Tibial artery (tissue), 4 donors: ENCODE results near the gene ARSJ.

Source experiments
- DNase-seq, 2 donors: peaks; one replicate each; pipeline ENCODE4 v3.0.0-alpha.2; 2019
- H3K27ac ChIP-seq, 2 donors: fragments of 200-600 bp; sonication (generic) in 1 of 2; 1 replicate in 1 of 2; 2 replicates in 1 of 2; pipeline ENCODE4 v1.5.1; 2018 to 2019; ENCODE audit warnings: mild to moderate bottlenecking in 1 of 2
- H3K27me3 ChIP-seq, 2 donors: fragments of 200-600 bp; sonication (generic) in 1 of 2; one replicate each; pipeline versions ENCODE4 v1.5.1 to v1.6.0; 2016 to 2019
- H3K36me3 ChIP-seq, 3 donors: fragments of 200-600 bp; sonication (generic) in 2 of 3; one replicate each; pipeline ENCODE4 v1.5.1; 2016 to 2019; ENCODE audit warnings: mild to moderate bottlenecking in 2 of 3
- H3K4me1 ChIP-seq, 4 donors: fragments of 200-600 bp; sonication (generic) in 2 of 4; 1 replicate in 3 of 4; 2 replicates in 1 of 4; pipeline ENCODE4 v1.5.1; 2016 to 2019
- H3K4me3 ChIP-seq, 2 donors: fragments of 200-600 bp; sonication (generic) in 1 of 2; 1 replicate in 1 of 2; 2 replicates in 1 of 2; pipeline ENCODE4 v1.5.1; 2018 to 2019; ENCODE audit warnings: mild to moderate bottlenecking in 2 of 2
- H3K9me3 ChIP-seq, 3 donors: fragments of 200-600 bp; sonication (generic) in 1 of 3; one replicate each; pipeline ENCODE4 v1.5.1; 2016 to 2019
- intact Hi-C: fragments of 100-400 bp; cut with DNase I; formaldehyde crosslinking; loops from one replicate; pipeline ENCODE4 v1.15.0; 2023; ENCODE audit warnings: low total_unique reads
- TF ChIP-seq, protein P1 (sequence below), 2 experiments: fragments of 200-600 bp in 1 of 2; fragments of 450-650 bp in 1 of 2; IDR thresholded peaks; one replicate each; pipeline ENCODE4 v1.5.1; 2017 to 2019; ENCODE audit warnings: antibody characterized with exemption in 2 of 2, mild to moderate bottlenecking in 1 of 2, moderate library complexity in 1 of 2

The ARSJ gene

DNA sequence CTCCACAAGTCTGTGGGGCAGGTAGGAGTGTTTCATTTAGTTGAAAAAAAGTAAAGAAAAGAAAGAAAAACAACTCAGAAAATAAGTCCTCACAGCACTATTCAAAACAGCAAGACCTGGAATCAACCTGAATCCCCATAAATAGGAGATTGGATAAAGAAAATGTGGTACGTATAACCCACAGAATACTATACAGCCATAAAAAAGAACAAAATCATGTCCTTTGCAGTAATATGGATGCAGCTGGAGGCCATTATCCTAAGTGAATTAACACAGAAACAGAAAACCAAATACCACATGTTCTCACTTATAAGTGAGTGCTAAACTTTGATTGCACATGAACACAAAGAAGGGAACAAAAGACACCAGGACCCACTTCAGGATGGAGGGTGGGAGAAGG lies 71.9 kb downstream of the ARSJ start:
- Histone ChIP-seq H3K4me3 (no peak overlapping the region), H3K9me3 (no peaks in the 10 kb centered on the region), H3K4me1 (no peaks in the 10 kb centered on the region), H3K27ac (no peak overlapping the region), H3K36me3 (peaks cover 8% of the 10 kb centered on the region in 3 donors), H3K27me3 (no peaks in the 10 kb centered on the region)
- DNase-seq: no peak
- intact Hi-C loops: no loop called here
- TF ChIP-seq, protein P1, sequence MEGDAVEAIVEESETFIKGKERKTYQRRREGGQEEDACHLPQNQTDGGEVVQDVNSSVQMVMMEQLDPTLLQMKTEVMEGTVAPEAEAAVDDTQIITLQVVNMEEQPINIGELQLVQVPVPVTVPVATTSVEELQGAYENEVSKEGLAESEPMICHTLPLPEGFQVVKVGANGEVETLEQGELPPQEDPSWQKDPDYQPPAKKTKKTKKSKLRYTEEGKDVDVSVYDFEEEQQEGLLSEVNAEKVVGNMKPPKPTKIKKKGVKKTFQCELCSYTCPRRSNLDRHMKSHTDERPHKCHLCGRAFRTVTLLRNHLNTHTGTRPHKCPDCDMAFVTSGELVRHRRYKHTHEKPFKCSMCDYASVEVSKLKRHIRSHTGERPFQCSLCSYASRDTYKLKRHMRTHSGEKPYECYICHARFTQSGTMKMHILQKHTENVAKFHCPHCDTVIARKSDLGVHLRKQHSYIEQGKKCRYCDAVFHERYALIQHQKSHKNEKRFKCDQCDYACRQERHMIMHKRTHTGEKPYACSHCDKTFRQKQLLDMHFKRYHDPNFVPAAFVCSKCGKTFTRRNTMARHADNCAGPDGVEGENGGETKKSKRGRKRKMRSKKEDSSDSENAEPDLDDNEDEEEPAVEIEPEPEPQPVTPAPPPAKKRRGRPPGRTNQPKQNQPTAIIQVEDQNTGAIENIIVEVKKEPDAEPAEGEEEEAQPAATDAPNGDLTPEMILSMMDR (IDR thresholded peaks at IDR 0.05): no peak

DNA sequence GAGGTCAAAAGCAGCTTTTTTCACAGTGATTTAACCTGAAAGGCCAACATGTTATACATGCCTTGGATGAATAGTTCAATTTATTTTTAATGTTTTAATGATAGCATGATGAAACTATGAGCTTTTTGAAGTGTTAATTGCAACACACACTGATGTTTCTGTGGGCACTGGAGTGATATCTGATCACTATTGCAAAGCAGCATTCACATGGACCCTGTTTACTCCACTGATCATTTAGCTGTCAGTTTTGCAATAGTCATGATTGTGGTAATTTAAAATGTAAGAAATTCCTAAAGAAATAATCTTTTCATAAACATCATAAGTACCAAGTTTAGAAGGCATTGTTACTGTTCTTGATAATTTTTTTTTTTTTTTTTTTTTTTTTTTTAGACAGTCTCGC lies 74.1 kb downstream of the ARSJ start:
- H3K27me3 ChIP-seq: no peaks in the 10 kb centered on the region
- no peaks in the 10 kb centered on the region for H3K4me1 ChIP-seq
- intact Hi-C loops: no loop called here
- no peaks in the 10 kb centered on the region for H3K9me3 ChIP-seq
- peaks cover 18 to 20% (median 18%) of the 10 kb centered on the region in 3 donors for H3K36me3 ChIP-seq
- TF ChIP-seq, protein P1 (IDR thresholded peaks at IDR 0.05): no peak
- no peak overlapping the region for H3K4me3 ChIP-seq
- H3K27ac ChIP-seq: no peak overlapping the region
- DNase-seq: no peak

DNA sequence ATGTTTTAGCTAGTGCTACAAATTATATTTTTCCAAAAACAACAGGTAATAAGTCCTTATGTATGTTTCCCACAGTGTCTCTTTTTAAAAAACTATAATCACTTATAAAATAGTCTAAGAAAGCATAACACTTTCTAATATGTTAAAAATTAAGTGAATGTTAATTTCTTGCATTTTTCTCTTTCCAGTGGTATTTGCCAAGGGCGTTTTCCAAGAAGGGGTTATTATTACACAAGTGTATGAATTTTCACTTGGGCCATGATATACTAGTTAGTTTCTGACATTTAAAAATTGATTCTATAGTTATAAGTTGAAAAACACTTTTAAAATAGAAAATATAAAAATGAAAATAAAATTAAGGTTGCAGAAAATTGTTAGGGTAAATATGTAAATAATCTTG lies 74.6 kb downstream of the ARSJ start:
- Histone ChIP-seq H3K4me1 (peaks cover 0 to 3% (median 0%) of the 10 kb centered on the region in 4 donors), H3K36me3 (peaks cover 18 to 20% (median 18%) of the 10 kb centered on the region in 3 donors), H3K27ac (no peak overlapping the region), H3K4me3 (no peak overlapping the region), H3K27me3 (no peaks in the 10 kb centered on the region), H3K9me3 (no peaks in the 10 kb centered on the region)
- intact Hi-C loops: no loop called here
- no peak for DNase-seq
- TF ChIP-seq, protein P1 (IDR thresholded peaks at IDR 0.05): no peak

DNA sequence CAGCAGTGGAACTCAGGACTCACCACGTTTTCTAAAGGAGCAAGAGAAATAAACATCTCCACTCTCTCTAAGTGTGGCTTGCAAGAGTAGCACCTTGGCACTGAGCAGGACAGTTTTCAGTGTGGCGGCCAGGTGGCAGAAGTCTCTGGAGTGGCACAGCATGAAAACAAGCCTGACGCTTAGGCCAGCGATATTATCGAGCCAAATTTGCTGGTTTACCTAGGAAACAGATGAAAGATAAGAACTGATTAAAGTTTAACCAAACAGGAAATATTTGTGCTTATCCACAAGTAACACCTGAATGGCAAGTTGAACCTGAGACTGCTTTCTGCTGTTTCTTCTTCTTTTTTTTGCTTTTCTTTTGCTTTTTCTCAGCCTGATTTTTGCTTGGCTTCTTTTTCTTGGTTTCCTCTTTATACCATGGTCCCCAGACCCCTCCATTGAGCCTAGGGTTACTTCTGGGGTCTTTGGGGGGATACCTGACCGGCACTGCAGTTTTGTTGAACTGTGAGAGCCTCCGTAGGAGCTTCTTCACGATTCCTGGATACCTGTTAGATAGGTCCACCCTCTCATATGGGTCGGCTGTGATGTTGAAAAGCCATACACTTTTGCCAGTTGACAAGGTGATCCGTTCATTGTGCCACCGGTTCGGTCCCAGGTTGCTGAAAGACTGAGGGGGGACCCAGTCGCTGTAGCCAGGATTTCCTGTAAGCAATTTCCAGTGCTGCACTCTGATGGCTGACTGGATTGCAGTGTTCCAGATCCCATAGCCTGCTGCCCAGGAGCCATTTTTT lies 77.3 kb downstream of the ARSJ start:
- Histone ChIP-seq H3K4me3 (no peak overlapping the region), H3K9me3 (no peaks in the 10 kb centered on the region), H3K27ac (no peak overlapping the region), H3K4me1 (peaks cover 0 to 10% (median 0%) of the 10 kb centered on the region in 4 donors), H3K36me3 (peaks cover 18 to 20% (median 18%) of the 10 kb centered on the region in 3 donors), H3K27me3 (no peaks in the 10 kb centered on the region)
- intact Hi-C loops: no loop called here
- no peak for DNase-seq
- TF ChIP-seq, protein P1 (IDR thresholded peaks at IDR 0.05): no peak

DNA sequence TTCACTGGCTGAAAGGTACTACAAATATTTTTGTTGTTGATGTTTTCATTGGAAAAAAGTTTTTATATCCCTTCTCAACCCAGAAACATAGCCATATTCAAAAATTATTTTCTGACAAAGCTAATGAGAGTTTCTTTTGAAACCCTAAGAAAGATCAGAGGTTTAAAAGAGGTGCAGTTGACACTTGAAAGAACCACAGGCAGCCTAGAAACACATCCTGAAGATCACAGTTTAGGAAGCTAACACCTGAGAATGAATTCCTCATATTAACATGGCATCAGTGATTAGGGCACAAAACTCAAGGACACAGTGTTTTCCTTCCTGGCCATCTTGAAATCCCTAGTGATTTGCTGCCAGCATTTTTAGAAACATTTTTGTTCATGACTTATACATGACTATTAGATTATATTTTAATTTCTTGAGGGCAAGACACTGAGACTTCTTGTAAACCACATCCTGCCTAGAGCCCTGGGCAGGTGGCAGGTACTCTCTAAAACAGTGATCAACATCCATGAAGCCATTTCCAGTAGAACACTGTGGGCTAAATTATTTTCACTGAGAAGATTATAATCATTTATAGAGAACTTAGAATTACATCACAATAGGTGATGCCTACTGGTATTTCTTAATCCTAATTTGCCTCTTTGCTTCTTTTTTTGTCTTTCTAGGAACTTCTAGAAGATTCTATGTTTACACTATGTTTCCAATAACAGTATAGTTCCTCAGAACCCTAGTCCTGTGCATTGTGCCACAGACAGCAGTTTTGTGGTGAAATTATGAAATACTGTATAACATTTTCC lies 80.0 kb downstream of the ARSJ start:
- Histone ChIP-seq H3K4me1 (peaks cover 0 to 10% (median 0%) of the 10 kb centered on the region in 4 donors), H3K4me3 (no peak overlapping the region), H3K27ac (no peak overlapping the region), H3K27me3 (no peaks in the 10 kb centered on the region), H3K36me3 (peaks cover 20 to 37% (median 33%) of the 10 kb centered on the region in 3 donors), H3K9me3 (no peaks in the 10 kb centered on the region)
- TF ChIP-seq, protein P1 (IDR thresholded peaks at IDR 0.05): no peak
- intact Hi-C loops: no loop called here
- no peak for DNase-seq
